Activated effector memory CD4-positive, alpha-beta T cell treated with anti-CD3 and anti-CD28 coated beads, Interleukin-2, amount 50 U/mL, for 16 hours (primary cell): ENCODE results near the gene TNFAIP8L3.
"Not testable (repeated sequence)": the region's sequence is repeated elsewhere in the genome, so short reads cannot be mapped to it uniquely, and the experiment has no call there.

Source experiments
- DNase-seq: peaks from one replicate; pipeline ENCODE4 v3.0.0-alpha.2; 2020

Gene TNFAIP8L3

DNA sequence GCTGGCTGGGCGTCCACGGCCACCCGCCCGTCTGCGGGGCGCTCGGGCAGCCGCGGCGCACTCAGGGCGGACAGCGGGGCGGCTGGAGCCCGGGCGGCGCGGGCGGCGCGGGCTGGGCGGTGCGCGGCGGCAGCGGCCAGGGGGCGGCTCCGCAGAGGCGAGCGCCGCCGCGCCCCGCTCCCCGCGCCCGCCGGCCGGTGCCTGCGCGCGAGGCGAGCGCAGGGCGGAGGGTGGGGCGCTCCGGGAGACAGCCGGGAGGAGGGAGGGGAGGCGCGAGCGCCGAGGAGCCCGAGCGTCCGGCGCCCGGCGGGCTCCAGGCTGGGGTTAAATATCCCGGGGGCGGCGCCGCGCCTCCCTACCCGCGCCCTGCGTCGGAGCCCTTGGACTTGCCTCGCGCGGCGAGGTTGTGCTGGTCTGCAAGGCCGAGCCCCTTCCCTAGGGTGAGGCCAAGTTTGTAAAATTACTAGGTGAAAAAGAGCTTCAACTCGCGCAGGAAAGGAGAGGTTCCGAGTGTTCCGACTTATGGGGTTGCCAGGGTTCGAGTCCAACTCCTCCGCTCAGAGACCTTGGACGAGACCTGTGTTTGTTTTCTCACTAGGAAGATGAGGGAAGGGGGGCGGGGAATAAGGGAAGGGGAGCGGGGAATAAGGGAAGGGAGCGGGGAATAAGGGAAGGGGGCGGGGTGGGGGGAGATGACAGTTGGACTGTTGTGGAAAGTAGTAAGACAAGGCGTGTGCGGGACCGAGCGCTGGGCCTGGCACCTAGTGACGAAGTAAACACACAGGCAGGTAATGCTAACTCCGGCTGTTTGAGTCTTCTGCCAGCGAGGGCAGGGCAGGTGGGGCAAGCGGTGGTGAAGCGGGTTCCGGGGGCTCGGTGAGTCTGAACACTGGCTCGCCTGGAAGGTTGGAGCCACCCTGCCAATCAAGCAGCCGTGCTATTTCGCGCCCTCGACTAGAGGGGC lies at the start of gene TNFAIP8L3:
Gene TNFAIP8L3, minus strand, starts transcription at position 301 of the 964 bp plus-strand sequence. CDS start 311 bp downstream, outside the sequence.
- no peak for DNase-seq

- DNase-seq: no peak
Observed at GRCh38 chr15:51144021-51144532, 49.4 kb upstream of the TNFAIP8L3 start.

DNA sequence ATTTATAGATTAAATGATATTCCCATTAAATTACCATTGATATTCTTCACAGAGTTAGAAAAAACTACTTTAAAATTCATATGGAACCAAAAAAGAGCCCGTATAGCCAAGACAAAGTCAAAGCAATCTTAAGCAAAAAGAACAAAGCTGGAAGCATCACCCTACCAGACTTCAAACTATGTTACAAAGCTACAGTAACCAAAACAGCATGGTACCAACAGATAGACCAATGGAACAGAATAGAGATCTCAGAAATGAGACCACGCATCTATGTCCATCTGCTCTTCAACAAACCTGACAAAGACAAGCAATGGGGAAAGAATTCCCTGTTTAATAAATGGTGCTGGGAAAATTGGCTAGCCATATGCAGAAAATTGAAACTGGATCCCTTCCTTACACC lies 45.6 kb upstream of the TNFAIP8L3 start:
- DNase-seq: not testable (repeated sequence)

DNA sequence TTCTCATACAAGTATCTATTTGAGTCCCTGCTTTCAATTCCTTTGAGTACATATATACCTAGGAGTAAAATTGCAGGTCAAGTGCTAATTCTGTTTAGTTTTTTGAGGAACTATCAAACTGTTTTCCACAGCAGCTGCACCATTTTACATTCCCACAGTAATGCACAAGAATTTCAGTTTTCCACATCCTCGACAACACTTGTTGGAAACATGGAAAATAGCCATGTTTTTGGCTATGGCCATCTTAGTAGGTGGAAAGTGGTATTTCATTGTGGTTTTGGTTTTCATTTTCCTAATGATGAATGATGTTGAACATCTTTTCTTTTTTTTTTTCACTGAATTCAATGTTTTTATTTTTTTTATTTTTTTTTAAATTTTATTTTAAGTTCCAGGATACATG lies 44.4 kb upstream of the TNFAIP8L3 start:
- DNase-seq: no peak

GRCh38 chr15:51137880-51138430 lies 43.2 kb upstream of the TNFAIP8L3 start:
- no peak for DNase-seq

DNA sequence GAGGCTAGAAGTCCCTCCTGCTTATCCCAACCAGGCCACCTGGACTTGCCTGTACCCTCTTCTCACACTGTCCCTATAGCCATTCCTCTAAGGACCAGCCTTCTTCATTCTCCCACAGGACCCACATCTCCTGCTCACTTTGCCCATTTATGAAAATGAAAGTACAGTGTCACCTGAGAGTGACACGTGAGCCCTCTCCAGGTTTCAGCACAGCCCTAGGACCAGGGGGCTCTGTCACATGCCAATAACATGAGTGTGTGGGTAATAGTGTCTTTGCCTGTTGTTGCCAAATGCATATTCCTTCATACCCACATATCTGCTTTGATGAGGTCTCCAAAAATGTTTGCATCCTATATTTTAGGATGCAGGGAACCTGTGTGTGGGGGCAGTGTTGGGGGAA lies 42.3 kb upstream of the TNFAIP8L3 start:
- DNase-seq: no peak

DNA sequence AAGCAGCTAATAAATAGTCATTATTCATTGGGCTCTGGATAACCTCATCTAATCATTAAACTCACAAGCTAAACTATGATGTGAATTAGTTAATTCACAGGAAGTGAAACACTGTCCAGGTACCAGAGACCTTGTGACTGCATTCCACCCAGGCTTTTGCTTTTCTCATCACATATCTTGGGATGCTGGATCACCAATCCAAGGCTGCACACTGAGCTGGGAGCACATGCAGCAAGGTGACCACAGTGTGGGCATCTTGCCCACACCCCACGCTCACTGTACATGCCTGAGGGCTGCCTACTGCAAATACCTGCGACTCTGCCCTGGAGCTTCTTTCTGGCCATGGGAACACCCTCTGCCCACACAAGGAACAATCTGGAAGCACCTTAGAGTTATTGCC lies 40.6 kb upstream of the TNFAIP8L3 start:
- DNase-seq: no peak

DNA sequence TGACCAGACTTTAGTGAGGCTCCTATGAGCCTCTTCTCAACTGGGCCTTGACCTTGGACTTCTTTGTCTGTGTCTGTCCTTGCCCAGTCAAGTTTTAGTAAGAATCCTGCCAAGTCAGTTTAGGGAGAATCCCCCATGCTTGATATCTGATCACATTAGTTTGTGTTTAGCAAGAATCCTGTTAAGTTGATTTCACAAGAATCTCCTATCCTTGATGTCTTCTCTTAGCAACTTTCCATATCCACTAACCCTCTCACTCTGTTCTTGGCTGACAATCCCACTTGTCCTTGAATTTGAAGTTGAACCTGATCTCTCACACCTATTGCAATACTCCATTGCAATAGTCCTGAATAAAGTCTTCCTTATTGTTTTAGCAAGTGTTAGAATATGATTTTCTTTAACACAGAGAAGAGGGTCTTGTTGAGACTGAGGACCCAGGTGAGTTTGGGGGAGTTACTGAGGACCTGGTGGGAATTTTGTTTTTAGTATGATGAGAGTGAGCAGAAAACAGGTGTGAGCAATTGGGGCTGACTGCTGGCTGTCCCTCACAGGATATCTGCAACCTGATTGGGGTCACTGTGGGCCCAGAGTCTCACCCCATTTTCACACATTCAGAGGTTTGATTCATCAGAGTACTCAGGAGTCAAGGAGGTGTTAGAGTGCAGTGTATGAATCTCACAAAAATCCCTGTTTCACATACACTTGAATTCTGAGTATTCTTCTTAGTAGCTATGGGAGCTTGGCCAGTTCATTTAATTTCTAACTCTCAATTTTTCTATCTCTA lies 39.9 kb upstream of the TNFAIP8L3 start:
- DNase-seq: no peak

DNA sequence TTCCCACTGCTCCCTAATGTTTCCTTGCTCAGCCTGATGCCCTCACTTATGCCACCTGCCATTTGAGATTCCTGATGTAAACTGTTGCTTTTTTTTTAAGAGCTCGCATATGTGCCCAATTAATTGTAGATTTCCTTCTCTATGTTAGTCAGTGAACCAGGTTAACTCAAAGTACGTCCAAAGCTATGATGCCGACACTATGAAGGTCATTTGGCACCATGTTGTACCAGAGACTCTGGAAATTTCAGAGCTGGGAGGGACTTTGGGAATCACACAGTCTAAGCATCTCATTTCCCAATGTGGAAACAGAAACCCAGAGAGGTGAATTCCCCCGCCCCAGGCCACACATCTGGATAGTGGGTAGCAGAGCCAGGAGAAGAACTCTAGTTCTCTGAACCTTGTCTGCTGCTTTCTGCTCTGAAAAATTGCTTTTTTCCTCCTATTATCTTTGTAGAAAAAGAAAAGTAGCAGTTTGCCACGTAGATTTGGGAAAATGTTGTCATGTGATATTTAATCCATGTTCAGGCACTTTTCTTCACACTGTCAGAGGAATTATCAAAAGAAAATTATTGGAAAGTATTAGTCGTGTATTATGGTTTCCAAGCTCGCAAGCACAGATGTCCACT lies 38.5 kb upstream of the TNFAIP8L3 start:
- no peak for DNase-seq

DNA sequence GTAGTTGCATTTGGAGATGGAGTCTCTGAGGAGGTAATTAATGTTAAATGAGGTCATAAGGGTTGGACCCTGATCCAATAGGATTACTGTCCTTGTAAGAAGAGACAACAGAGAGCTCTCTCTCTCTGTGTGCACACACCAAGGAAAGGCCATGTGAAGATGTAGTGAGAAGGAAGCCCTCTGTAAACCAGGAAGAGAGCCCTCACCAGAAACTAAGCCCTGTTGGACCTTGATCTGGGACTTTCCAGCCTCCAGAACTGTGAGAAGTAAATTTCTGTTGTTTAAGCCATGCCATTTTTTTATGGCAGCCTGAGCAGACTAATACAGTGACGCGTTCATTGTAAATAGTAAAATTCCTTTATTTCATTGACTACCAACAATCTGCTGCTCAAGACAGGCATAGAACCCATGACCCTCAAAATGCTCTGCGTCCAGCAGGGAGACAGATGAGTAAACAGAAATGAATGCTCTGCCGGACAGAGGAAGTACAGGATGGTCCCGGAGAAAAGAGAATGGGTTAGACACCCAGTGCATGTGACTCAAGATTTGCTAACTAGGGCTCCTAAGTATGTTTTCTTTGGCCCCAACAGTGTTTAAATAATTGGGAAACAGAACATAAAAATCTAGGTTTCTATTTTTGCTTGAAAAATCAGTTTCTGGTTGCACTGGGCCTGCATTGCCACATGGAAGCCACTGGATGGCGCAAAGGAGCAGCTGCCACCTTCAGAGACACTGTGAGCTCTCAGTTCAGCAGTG lies 37.9 kb upstream of the TNFAIP8L3 start:
- no peak for DNase-seq

GRCh38 chr15:51131596-51132290 lies 37.0 kb upstream of the TNFAIP8L3 start:
- DNase-seq: no peak

DNA sequence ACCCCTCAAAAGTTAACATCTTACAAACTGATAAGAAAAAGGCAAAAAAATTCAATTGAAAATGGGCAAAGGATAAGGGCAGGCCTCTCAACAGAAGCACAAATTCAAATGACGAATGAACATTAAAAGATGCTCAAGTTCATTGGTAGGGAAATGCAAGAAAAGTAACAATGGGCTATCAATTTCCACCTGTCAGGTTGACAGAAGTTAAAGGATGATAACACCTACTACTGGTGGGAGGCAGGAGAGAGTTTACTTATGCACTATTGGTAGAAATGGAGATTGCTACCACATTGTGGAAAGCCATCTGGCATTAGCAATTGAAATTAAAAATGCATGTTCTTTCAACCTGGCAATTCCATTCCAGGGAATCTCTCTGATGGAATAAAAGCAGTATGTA lies 35.6 kb upstream of the TNFAIP8L3 start:
- DNase-seq: no peak

DNA sequence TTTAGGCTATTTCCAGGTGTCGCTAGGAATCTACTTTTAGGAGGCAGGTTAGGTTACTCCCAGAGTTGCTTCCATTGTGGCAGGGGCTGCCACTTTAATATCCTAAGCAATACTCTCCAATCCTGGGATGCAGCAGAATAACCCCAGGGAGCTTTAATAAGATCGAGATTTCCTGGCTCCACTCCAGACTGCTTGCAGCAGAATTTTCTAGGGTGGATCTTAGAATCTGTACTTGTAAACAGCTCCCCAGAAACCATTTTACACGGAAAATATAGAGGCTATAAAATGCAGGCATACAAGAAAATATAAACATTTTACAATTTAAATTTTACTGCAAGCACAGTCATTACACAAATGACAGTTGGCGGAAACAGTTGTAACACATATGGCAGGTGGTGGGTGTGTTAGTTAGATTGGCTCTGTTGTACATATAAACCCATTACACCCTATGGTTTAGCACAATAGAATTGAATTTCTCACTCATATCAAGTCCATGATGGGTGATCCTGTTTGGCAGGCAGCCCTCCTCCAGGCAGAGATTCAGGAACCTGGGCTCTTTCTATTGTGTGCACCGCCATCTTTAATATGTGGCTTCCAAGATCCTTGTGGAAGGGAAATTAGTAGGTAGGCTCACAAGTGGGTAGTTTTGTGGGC lies 35.0 kb upstream of the TNFAIP8L3 start:
- no peak for DNase-seq

DNA sequence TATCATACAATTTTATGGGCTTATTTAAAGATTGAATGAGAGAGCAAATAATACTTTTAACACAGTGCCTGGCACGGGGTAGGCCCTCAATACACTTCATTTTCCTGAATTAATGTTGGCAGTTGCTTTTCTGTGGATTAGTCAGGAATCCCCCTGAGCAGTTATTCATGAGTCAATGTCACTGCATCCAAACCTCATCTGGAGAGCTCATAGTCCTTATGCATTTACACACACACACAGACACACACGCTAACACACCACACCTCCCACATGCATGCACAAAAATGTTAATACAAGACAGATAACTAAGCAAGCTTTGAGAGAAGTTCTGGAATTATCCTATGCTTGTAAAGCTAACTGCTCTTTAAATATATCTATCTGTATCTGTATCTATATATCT lies 34.0 kb upstream of the TNFAIP8L3 start:
- no peak for DNase-seq

DNA sequence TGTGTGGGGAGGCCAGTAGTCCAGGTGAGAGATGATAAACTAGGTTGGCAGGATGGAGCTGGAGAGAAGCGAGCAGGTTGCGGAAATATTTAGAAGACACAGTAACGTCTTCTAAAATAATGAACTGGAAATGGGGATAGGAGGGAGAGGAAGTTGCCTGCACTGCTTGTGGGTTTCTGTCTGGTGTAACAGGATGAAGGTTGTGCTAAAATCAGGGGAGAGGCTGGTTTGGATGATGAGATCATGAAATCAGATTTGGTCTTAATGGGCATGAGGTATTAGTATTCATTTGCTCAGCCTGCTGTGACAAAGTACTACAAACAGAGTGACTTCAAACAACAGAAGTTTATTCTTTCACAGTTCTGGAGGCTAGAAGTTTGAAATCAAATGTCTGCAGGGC lies 32.1 kb upstream of the TNFAIP8L3 start:
- DNase-seq: no peak

- DNase-seq: not testable (repeated sequence)
Observed at GRCh38 chr15:51123002-51123401, 28.3 kb upstream of the TNFAIP8L3 start.

DNA sequence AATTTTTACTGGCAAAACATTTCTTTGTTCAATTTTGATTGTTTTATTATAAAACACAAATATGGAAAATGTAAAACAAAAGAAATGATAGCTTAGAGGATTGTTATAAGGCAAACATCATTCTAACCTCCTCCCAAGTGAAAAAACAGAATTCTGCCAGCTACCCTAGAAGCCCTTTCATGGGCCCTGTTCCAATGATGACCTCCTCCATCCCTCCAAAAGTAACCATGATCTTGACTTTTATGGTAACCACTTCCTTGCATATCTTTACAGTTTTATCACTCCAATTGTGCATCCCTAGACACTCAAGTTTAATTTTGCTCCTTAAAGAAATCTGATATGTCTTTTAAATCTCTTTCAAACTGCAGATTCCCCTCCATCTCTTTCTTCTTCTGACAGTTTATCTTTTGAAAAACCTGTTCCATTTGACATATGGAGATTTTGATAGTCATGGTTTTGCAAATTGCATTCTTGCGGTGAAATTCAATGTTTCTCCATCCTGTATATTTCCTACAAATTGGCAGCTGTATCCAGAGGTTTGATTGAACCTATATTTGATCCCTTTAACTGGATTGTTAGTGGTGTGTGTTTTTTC lies 27.0 kb upstream of the TNFAIP8L3 start:
- no peak for DNase-seq

- DNase-seq: no peak
Observed at GRCh38 chr15:51121118-51121517, 26.4 kb upstream of the TNFAIP8L3 start.

GRCh38 chr15:51119120-51119519 lies 24.4 kb upstream of the TNFAIP8L3 start:
- no peak for DNase-seq

DNA sequence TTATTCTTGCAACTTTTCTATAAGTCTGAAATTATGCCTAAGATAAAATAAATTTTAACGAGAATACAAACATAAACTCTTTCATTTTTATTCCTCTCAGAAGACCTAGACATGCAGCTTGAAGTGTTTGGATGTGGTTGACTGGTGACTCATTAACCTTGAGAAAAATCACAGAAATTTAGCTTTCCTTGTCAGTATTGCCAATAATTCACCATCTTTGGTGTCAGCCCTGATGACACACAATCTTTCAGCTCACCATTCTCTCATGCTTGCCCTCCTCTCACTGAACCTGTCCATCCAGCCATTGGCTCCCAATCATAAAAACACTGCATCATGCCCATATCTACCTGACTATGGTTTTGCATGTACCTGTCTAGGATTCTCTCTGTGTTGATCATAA lies 22.6 kb upstream of the TNFAIP8L3 start:
- DNase-seq: no peak
